Gastrocnemius medialis (tissue), 4 donors: ENCODE measurements around the gene SIDT2. TPM values are rescaled to one million over a fixed set of nuclear protein-coding genes. Genes with fewer than 3 reads are reported as not detected.

Source experiments
- ATAC-seq, 2 donors: fragments of 150-250 bp; one replicate each; pipeline ENCODE4 v1.9.1; 2016
- DNase-seq, 2 donors: peaks; one replicate each; pipeline ENCODE4 v3.0.0-alpha.2; 2019
- H3K27ac ChIP-seq, 4 donors: fragments of 200-600 bp; sonication (generic); 1 replicate in 1 of 4; 2 replicates in 3 of 4; pipeline ENCODE4 v1.5.1; 2016 to 2018; ENCODE audit warnings: mild to moderate bottlenecking in 2 of 4, moderate library complexity in 1 of 4
- H3K27me3 ChIP-seq, 3 donors: fragments of 200-600 bp; sonication (generic) in 2 of 3; 1 replicate in 1 of 3; 2 replicates in 2 of 3; pipeline versions ENCODE4 v1.5.1 to v1.6.0; 2016 to 2019; ENCODE audit warnings: mild to moderate bottlenecking in 1 of 3, moderate library complexity in 1 of 3
- H3K36me3 ChIP-seq, 2 donors: fragments of 200-600 bp; sonication (generic) in 1 of 2; one replicate each; pipeline ENCODE4 v1.5.1; 2017 to 2018
- H3K4me1 ChIP-seq, 2 donors: fragments of 200-600 bp; sonication (generic) in 1 of 2; one replicate each; pipeline ENCODE4 v1.5.1; 2016 to 2017; ENCODE audit warnings: mild to moderate bottlenecking in 2 of 2
- H3K4me3 ChIP-seq, 4 donors: fragments of 200-600 bp; sonication (generic) in 3 of 4; 1 replicate in 1 of 4; 2 replicates in 3 of 4; pipeline ENCODE4 v1.5.1; 2016 to 2019; ENCODE audit warnings: mild to moderate bottlenecking in 2 of 4
- H3K9me3 ChIP-seq, 3 donors: fragments of 200-600 bp; sonication (generic) in 2 of 3; 1 replicate in 1 of 3; 2 replicates in 2 of 3; pipeline ENCODE4 v1.5.1; 2016 to 2019
- CTCF ChIP-seq, 5 experiments: fragments of 450-650 bp in 3 of 5; fragments of 200-600 bp in 2 of 5; sonication (generic) in 2 of 5; IDR thresholded peaks in 4 of 5; conservative IDR thresholded peaks in 1 of 5; 1 replicate in 4 of 5; 2 replicates in 1 of 5; pipeline ENCODE4 v1.5.1; 2016 to 2019; ENCODE audit warnings: antibody characterized with exemption in 5 of 5, mild to moderate bottlenecking in 3 of 5, moderate library complexity in 3 of 5
- POLR2A ChIP-seq, 2 donors: fragments of 450-650 bp; IDR thresholded peaks; one replicate each; pipeline ENCODE4 v1.6.1; 2017; ENCODE audit warnings: antibody characterized with exemption in 2 of 2, mild to moderate bottlenecking in 2 of 2, moderate library complexity in 2 of 2
- in situ Hi-C, 4 donors: fragments of 200-750 bp; cut with MboI; loops; one replicate each; pipeline versions ENCODE4 v1.15.0 to v1.8.0; 2017; ENCODE audit warnings: low sequenced_read_pairs in 4 of 4
- intact Hi-C: fragments of 100-400 bp; cut with DNase I; formaldehyde crosslinking; loops from one replicate; pipeline ENCODE4 v1.15.1; 2023; ENCODE audit warnings: low total_unique reads
- total RNA-seq, 4 donors: library from RNA; depleted of rRNA; stranded (reverse); fragments of >200 nt; gene quantifications; one replicate each; pipeline versions ENCODE4 v1.1.0 to v1.2.3, GENCODE V29; 2016

Gene SIDT2
- total RNA-seq, 4 donors from 2014 or later: 14.3 to 33.9 (median 17.7) TPM

- no peak for ATAC-seq
- intact Hi-C loops: no loop called here
- peaks cover 0 to 63% of the 10 kb centered on the region in 2 donors for H3K36me3 ChIP-seq
- H3K4me1 ChIP-seq: peaks cover 4 to 7% of the 10 kb centered on the region in 2 donors
- no peak overlapping the region for H3K27ac ChIP-seq
- no peaks in the 10 kb centered on the region for H3K27me3 ChIP-seq
- no peaks in the 10 kb centered on the region for H3K9me3 ChIP-seq
- TF ChIP-seq CTCF (IDR thresholded peaks at IDR 0.05 in 4 of 5, conservative IDR thresholded peaks at IDR 0.05 in 1 of 5): no peak
- TF ChIP-seq POLR2A (IDR thresholded peaks at IDR 0.05): no peak
- in situ Hi-C loops: no loop called here
- H3K4me3 ChIP-seq: no peak overlapping the region
- DNase-seq: no peak
Measured at GRCh38 chr11:117160826-117161225, 17.7 kb upstream of the SIDT2 start.

GRCh38 chr11:117166491-117166890, 12.1 kb upstream of the SIDT2 start:
- Histone ChIP-seq H3K4me3 (no peak overlapping the region), H3K36me3 (peaks cover 0 to 75% of the 10 kb centered on the region in 2 donors), H3K4me1 (peaks cover 22 to 27% of the 10 kb centered on the region in 2 donors), H3K9me3 (no peaks in the 10 kb centered on the region), H3K27ac (no peak overlapping the region), H3K27me3 (no peaks in the 10 kb centered on the region)
- no peak for ATAC-seq
- intact Hi-C loops: no loop called here
- in situ Hi-C loops: no loop called here
- no peak for TF ChIP-seq CTCF (IDR thresholded peaks at IDR 0.05 in 4 of 5, conservative IDR thresholded peaks at IDR 0.05 in 1 of 5)
- no peak for TF ChIP-seq POLR2A (IDR thresholded peaks at IDR 0.05)
- DNase-seq: no peak

GRCh38 chr11:117169736-117170135, 8.8 kb upstream of the SIDT2 start:
- Histone ChIP-seq H3K36me3 (peaks cover 0 to 43% of the 10 kb centered on the region in 2 donors), H3K9me3 (no peaks in the 10 kb centered on the region), H3K4me3 (no peak overlapping the region), H3K4me1 (peaks cover 38 to 48% of the 10 kb centered on the region in 2 donors), H3K27me3 (no peaks in the 10 kb centered on the region), H3K27ac (peak overlapping the region; percentile 57 to 90 (median 76))
- DNase-seq (no peak), ATAC-seq (peak; percentile 70 to 72)
- TF ChIP-seq POLR2A (IDR thresholded peaks at IDR 0.05): no peak
- no peak for TF ChIP-seq CTCF (IDR thresholded peaks at IDR 0.05 in 4 of 5, conservative IDR thresholded peaks at IDR 0.05 in 1 of 5)
- intact Hi-C loops (loop anchor here (2.0 to 10.0 kb wide), 2 partner anchors 25 to 155 kb away; partner anchors contain the start of genes CEP164 and PAFAH1B2), in situ Hi-C loops (no loop called here)

- no peak for DNase-seq
- intact Hi-C loops: loop anchor here (2.0 to 10.0 kb wide), 2 partner anchors 25 to 155 kb away; partner anchors contain the start of genes CEP164 and PAFAH1B2
- no peak overlapping the region for H3K4me3 ChIP-seq
- no peaks in the 10 kb centered on the region for H3K9me3 ChIP-seq
- H3K27ac ChIP-seq: peak overlapping the region; percentile 57 to 90 (median 76)
- peak; percentile 42 to 58 for ATAC-seq
- in situ Hi-C loops: no loop called here
- H3K27me3 ChIP-seq: no peaks in the 10 kb centered on the region
- peaks cover 38 to 48% of the 10 kb centered on the region in 2 donors for H3K4me1 ChIP-seq
- TF ChIP-seq POLR2A (IDR thresholded peaks at IDR 0.05) (no peak), CTCF (IDR thresholded peaks at IDR 0.05 in 4 of 5, conservative IDR thresholded peaks at IDR 0.05 in 1 of 5) (no peak)
- H3K36me3 ChIP-seq: peaks cover 0 to 38% of the 10 kb centered on the region in 2 donors
Measured at GRCh38 chr11:117170210-117170609, 8.3 kb upstream of the SIDT2 start.

GRCh38 chr11:117171007-117171403, 7.5 kb upstream of the SIDT2 start:
- in situ Hi-C loops: no loop called here
- Histone ChIP-seq H3K27ac (peak overlapping the region; percentile 57 to 90 (median 76)), H3K4me1 (peaks cover 38 to 48% of the 10 kb centered on the region in 2 donors), H3K36me3 (peaks cover 0 to 30% of the 10 kb centered on the region in 2 donors), H3K4me3 (no peak overlapping the region), H3K9me3 (no peaks in the 10 kb centered on the region), H3K27me3 (no peaks in the 10 kb centered on the region)
- TF ChIP-seq CTCF (IDR thresholded peaks at IDR 0.05 in 4 of 5, conservative IDR thresholded peaks at IDR 0.05 in 1 of 5) (no peak), POLR2A (IDR thresholded peaks at IDR 0.05) (no peak)
- intact Hi-C loops: loop anchor here (2.0 to 10.0 kb wide), 2 partner anchors 26 to 154 kb away; partner anchors contain the start of genes CEP164 and PAFAH1B2
- ATAC-seq: no peak
- DNase-seq: no peak
